CD4-positive, alpha-beta T cell treated with Interleukin-6 for 4 hours (primary cell): Measurements from ENCODE around the gene GRN.
A peak's percentile ranks its signal among the peaks of the same experiment; 100 is the strongest.

ENCODE experiments used
- DNase-seq: peaks from one replicate; pipeline ENCODE4 v3.0.0-alpha.2; 2020; ENCODE audit warnings: mixed read lengths

GRN gene

GRCh38 chr17:44344939-44345453 lies at the start of gene GRN:
Gene GRN (plus strand): TSS chr17:44345302. CDS start chr17:44349165, 3,863 bp downstream.
- DNase-seq, result peak; percentile 87

GRCh38 chr17:44297975-44298374 lies 47.1 kb upstream of the GRN start:
- no peak for DNase-seq

GRCh38 chr17:44304651-44305050 lies 40.5 kb upstream of the GRN start:
- DNase-seq, result no peak

GRCh38 chr17:44307387-44308186 lies 37.5 kb upstream of the GRN start:
- DNase-seq, result no peak

GRCh38 chr17:44308320-44308818 lies 36.7 kb upstream of the GRN start, which contains the start of gene RUNDC3A:
Gene RUNDC3A (plus strand): TSS chr17:44308601. CDS start chr17:44308833, 232 bp downstream.
- DNase-seq, result peak; percentile 87

- no peak for DNase-seq
Measured at GRCh38 chr17:44308865-44309264, 36.2 kb upstream of the GRN start.

GRCh38 chr17:44309472-44309871 lies 35.6 kb upstream of the GRN start:
- no peak for DNase-seq

GRCh38 chr17:44310188-44310587 lies 34.9 kb upstream of the GRN start:
- DNase-seq, result no peak

- no peak for DNase-seq
Measured at GRCh38 chr17:44310609-44311376, 34.3 kb upstream of the GRN start.

GRCh38 chr17:44311562-44312181 lies 33.4 kb upstream of the GRN start:
- DNase-seq, result no peak

- no peak for DNase-seq
Measured at GRCh38 chr17:44312396-44313104, 32.6 kb upstream of the GRN start.

- DNase-seq, result no peak
Measured at GRCh38 chr17:44314031-44314430, 31.1 kb upstream of the GRN start.

- no peak for DNase-seq
Measured at GRCh38 chr17:44314524-44314868, 30.6 kb upstream of the GRN start.

GRCh38 chr17:44314869-44315661 lies 30.0 kb upstream of the GRN start:
- DNase-seq, result peak; percentile 41

- DNase-seq, result no peak
Measured at GRCh38 chr17:44315760-44316731, 29.1 kb upstream of the GRN start.

- DNase-seq, result no peak
Measured at GRCh38 chr17:44317545-44317944, 27.6 kb upstream of the GRN start.

- no peak for DNase-seq
Measured at GRCh38 chr17:44318077-44318892, 26.8 kb upstream of the GRN start.

GRCh38 chr17:44320066-44320465 lies 25.0 kb upstream of the GRN start:
- no peak for DNase-seq
